Suprapubic skin (tissue), 4 donors: ENCODE measurements around the gene TMEM41A. TPM values are rescaled to one million over a fixed set of nuclear protein-coding genes. Genes with fewer than 3 reads are reported as not detected.

Source experiments
- DNase-seq, 2 donors: peaks; one replicate each; pipeline ENCODE4 v3.0.0-alpha.2; 2019; ENCODE audit warnings: low spot score in 2 of 2
- H3K27ac ChIP-seq: fragments of 200-600 bp; sonication (generic); one replicate; pipeline ENCODE4 v1.5.1; 2019
- H3K27me3 ChIP-seq: fragments of 200-600 bp; sonication (generic); one replicate; pipeline ENCODE4 v1.5.1; 2019
- H3K36me3 ChIP-seq: fragments of 200-600 bp; sonication (generic); one replicate; pipeline ENCODE4 v1.5.1; 2019
- H3K4me1 ChIP-seq: fragments of 200-600 bp; sonication (generic); one replicate; pipeline ENCODE4 v1.5.1; 2019
- H3K4me3 ChIP-seq: fragments of 200-600 bp; sonication (generic); one replicate; pipeline ENCODE4 v1.5.1; 2019; ENCODE audit warnings: mild to moderate bottlenecking
- H3K9me3 ChIP-seq: fragments of 200-600 bp; sonication (generic); one replicate; pipeline ENCODE4 v1.5.1; 2019
- CTCF ChIP-seq, 2 donors: fragments of 200-600 bp in 1 of 2; fragments of 450-650 bp in 1 of 2; sonication (generic) in 1 of 2; IDR thresholded peaks; one replicate each; pipeline ENCODE4 v1.5.1; 2016 to 2019; ENCODE audit warnings: antibody characterized with exemption in 2 of 2, mild to moderate bottlenecking in 1 of 2, moderate library complexity in 1 of 2
- EP300 ChIP-seq: sonication (generic); formaldehyde crosslinking; IDR thresholded peaks from one replicate; pipeline ENCODE4 v1.6.1; 2017; ENCODE audit warnings: antibody characterized with exemption
- WGBS: methylation state at CpG from one replicate; pipeline ENCODE4 v1.1.5; 2018; 5-methylcytosine and 5-hydroxymethylcytosine counted together
- total RNA-seq, 4 donors: library from RNA; depleted of rRNA; stranded (reverse); fragments of >200 nt; gene quantifications; one replicate each; pipeline ENCODE4 v1.1.0, GENCODE V29; 2016

Gene TMEM41A
- total RNA-seq, 4 donors from 2014 or later, result 36.4 to 42.8 (median 36.7) TPM

DNA sequence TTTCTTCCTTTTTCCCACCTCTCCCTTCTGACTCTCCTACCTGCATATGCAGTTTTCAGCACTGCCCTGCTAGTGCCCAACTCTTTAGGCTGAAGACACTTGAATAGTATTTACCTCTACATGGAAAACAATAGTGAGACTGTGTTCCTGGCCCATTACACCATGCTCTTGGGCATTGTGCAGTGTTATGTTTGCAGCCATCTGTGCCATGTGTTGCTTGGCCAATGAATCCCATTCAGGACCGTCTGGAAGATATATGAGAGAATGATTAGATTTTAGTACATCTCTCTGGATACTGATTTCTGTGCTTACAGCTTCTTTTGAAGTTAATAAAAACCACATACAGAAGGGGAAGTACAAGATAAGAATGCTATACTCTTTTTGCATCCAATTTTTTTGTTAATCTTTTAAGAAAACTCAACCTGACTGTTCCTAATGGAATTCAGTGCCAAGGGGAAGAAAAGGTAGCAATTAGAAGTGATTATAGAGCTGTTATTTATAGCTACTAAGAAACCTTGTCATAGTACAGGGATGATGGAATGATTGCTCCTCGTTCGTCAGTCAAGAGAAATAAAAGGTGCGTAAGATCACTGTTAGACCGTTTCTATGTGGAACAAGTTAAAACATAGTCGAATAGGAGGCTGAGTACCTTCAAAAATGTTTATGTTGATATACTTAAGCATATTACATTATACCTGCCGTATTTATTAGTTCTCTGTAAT is 58.9 kb downstream of the TMEM41A start:
- no peaks in the 10 kb centered on the region for H3K9me3 ChIP-seq
- H3K4me1 ChIP-seq, result no peaks in the 10 kb centered on the region
- no peak overlapping the region for H3K27ac ChIP-seq
- H3K36me3 ChIP-seq, result no peaks in the 10 kb centered on the region
- no peak overlapping the region for H3K4me3 ChIP-seq
- 66% methylated on average over 7 of the region's 7 CpGs for WGBS
- DNase-seq, result no peak
- no peaks in the 10 kb centered on the region for H3K27me3 ChIP-seq
- no peak for TF ChIP-seq CTCF (IDR thresholded peaks at IDR 0.05)
- TF ChIP-seq EP300, result no peak

Other genes with a start within 250 kb of the TMEM41A start
- 1 to 10 TPM; 4.8 to 7.1 (median 6.3) TPM for gene EHHADH, start 245.0 kb downstream of the TMEM41A start, total RNA-seq
- gene MAP3K13, start 135.9 kb downstream of the TMEM41A start, total RNA-seq, result 10 to 100 TPM; 18.0 to 19.6 (median 18.6) TPM
- 10 to 100 TPM; 10.6 to 18.3 (median 14.7) TPM for gene LIPH, start 53.6 kb upstream of the TMEM41A start, total RNA-seq
- gene SENP2, start 87.3 kb upstream of the TMEM41A start, total RNA-seq, result 10 to 100 TPM; 23.1 to 34.2 (median 28.1) TPM